GM06990 (cell line): Measurements from ENCODE around the gene CEP95.
"Not testable (repeated sequence)": the region's sequence is repeated elsewhere in the genome, so short reads cannot be mapped to it uniquely, and the experiment has no call there.

Source experiments
- DNase-seq: peaks from one replicate; pipeline ENCODE4 v3.0.0-alpha.2; 2011; ENCODE audit not compliant: insufficient read length; ENCODE audit errors: extremely low read depth
- H3K27me3 ChIP-seq: replicated peaks from 2 replicates; pipeline ENCODE4 v1.6.0; 2011; ENCODE audit warnings: low read length; ENCODE audit not compliant: control insufficient read depth, insufficient read depth
- H3K36me3 ChIP-seq: 2 replicates; pipeline ENCODE4 v1.5.1; 2011; ENCODE audit warnings: low read length; ENCODE audit not compliant: control insufficient read depth, insufficient read depth
- H3K4me3 ChIP-seq: replicated peaks from 2 replicates; pipeline ENCODE4 v1.5.1; 2011; ENCODE audit warnings: low read depth, mild to moderate bottlenecking, control low read depth, low read length
- TF ChIP-seq, protein P1 (sequence below): IDR thresholded peaks from 2 replicates; pipeline ENCODE4 v1.5.1; 2011; ENCODE audit warnings: low read length, control low read depth, mild to moderate bottlenecking, inconsistent platforms; ENCODE audit not compliant: insufficient read depth, poor library complexity, severe bottlenecking

Gene CEP95

DNA sequence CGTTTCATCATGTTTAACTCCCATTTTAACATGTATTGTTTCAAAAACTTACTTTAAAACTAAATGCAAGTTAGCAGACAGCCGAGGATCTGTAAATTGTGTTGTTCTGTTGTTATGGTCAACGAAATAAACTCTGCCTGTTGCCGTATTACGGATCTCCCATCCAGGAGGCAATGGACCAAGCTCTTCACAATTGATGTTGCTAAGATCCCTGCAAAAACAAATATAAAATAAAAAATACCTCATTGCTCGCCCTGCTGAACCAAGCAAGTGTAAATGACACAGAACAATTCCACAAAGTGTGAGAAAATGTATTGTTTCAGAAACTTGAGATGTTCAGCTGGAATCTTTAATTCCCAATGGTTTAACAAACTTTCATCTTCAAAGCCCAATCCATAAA is 65.0 kb downstream of the CEP95 start:
- no peak overlapping the region for H3K4me3 ChIP-seq
- no peaks in the 10 kb centered on the region for H3K27me3 ChIP-seq
- H3K36me3 ChIP-seq = no peaks in the 10 kb centered on the region; the same call in 1 of the 2 replicates
- no peak for DNase-seq
- TF ChIP-seq, protein P1, sequence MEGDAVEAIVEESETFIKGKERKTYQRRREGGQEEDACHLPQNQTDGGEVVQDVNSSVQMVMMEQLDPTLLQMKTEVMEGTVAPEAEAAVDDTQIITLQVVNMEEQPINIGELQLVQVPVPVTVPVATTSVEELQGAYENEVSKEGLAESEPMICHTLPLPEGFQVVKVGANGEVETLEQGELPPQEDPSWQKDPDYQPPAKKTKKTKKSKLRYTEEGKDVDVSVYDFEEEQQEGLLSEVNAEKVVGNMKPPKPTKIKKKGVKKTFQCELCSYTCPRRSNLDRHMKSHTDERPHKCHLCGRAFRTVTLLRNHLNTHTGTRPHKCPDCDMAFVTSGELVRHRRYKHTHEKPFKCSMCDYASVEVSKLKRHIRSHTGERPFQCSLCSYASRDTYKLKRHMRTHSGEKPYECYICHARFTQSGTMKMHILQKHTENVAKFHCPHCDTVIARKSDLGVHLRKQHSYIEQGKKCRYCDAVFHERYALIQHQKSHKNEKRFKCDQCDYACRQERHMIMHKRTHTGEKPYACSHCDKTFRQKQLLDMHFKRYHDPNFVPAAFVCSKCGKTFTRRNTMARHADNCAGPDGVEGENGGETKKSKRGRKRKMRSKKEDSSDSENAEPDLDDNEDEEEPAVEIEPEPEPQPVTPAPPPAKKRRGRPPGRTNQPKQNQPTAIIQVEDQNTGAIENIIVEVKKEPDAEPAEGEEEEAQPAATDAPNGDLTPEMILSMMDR = no peak

DNA sequence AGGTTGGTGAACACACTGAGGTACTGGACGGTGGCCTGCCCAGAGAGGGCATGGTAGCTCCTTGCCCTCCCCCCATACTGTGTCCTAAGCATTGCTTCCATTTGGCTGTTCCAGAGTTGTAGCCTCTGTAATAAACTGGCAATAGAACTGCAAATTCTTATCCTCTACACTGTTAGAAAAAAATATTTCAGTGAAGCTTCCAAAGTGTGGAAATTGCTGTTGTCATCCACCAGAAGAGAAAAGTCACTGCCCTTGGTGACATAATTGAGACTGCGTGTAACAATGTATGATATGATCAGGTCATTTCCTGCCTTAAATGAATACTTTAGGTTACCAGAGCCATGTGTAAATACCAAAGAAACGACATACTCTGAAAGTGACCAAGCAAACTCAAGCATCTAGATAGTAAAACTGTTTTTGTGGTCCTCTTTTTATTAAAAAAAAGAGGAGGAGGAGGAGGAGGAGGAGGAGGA is 65.9 kb downstream of the CEP95 start:
- TF ChIP-seq, protein P1 = no peak
- no peak for DNase-seq
- Histone ChIP-seq H3K4me3 (no peak overlapping the region), H3K36me3 (no peaks in the 10 kb centered on the region; the same call in 1 of the 2 replicates), H3K27me3 (no peaks in the 10 kb centered on the region)

DNA sequence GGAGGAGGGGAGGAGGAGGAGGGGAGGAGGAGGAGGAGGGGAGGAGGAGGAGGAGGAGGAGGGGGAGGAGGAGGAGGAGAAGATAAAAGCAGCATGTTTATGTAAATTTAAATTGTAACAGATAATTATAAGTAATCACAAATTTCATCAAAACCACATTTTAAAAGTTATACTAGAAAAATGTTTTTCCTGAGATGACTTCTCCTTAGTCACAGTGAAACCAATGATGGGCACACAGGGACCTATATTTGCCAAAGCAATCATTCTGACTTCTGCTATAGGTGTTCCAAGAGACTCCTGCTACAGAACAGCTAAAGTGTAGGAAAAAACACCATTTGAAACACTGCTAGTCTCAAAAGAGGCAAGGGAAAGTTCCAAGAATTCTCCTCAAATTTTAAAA is 66.4 kb downstream of the CEP95 start:
- DNase-seq = no peak
- Histone ChIP-seq H3K36me3 (no peaks in the 10 kb centered on the region; the same call in 1 of the 2 replicates), H3K4me3 (no peak overlapping the region), H3K27me3 (no peaks in the 10 kb centered on the region)
- TF ChIP-seq, protein P1 = no peak

DNA sequence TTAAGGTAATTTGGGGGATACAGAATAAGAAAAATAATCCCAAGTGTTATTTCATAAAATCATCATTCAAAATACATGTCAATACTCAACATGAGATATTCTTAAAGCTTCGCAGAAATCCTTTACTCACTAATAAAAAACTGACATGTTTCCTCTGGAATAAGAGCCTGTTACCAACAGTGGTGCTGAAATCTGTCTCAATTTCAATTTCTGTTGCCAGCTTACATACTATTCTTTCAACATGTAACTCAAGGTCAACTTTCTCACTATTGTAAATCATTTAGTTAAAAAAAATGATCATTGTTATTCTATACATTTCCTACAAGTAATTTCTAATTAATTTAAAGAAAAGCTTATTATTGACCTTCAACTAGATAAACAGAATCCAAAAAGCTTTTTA is 67.9 kb downstream of the CEP95 start:
- H3K27me3 ChIP-seq = no peaks in the 10 kb centered on the region
- no peak overlapping the region for H3K4me3 ChIP-seq
- TF ChIP-seq, protein P1 = no peak
- H3K36me3 ChIP-seq = no peaks in the 10 kb centered on the region; the same call in 1 of the 2 replicates
- DNase-seq = no peak

DNA sequence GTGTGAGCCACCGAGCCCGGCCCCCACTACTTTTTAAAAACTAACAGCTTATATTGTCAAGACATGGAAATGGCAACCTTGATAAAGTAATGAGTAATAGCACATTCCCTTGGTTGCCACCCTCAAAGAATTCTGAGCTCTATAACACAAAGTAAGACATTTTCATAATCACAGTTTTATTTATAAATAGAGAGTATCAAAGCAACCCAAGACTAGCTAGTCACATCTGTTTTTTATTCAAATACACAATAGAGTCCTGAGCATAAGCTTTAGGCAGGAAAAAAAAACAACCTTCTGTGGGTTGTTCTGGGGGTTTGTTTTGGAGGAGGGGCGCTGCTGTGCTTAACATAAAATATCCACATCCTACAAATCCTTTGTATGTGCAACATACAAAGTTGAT is 68.7 kb downstream of the CEP95 start:
- Histone ChIP-seq H3K36me3 (no peaks in the 10 kb centered on the region; the same call in 1 of the 2 replicates), H3K27me3 (no peaks in the 10 kb centered on the region), H3K4me3 (no peak overlapping the region)
- TF ChIP-seq, protein P1 = no peak
- DNase-seq = no peak

DNA sequence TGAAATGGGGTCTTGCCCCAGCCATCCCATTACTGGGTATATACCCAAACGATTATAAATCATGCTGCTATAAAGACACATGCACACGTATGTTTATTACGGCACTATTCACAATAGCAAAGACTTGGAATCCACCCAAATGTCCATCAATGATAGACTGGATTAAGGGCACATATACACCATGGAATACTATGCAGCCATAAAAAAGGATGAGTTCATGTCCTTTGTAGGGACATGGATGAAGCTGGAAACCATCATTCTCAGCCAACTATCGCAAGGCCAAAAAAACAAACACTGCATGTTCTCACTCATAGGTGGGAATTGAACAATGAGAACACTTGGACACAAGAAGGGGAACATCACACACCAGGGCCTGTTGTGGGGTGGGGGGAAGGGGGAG is 70.2 kb downstream of the CEP95 start:
- H3K27me3 ChIP-seq, H3K36me3 ChIP-seq, DNase-seq, H3K4me3 ChIP-seq: not testable (repeated sequence)
